Thymus (tissue), 14 donors: ENCODE results near the gene IFNA1. TPM values are rescaled to one million over a fixed set of nuclear protein-coding genes. Genes with fewer than 3 reads are reported as not detected.

Experiments
- DNase-seq, 9 donors: peaks; one replicate each; pipeline ENCODE4 v3.0.0-alpha.2; 2013; ENCODE audit warnings: low spot score in 9 of 9, low read depth in 6 of 9, missing footprints in 1 of 9
- H3K27ac ChIP-seq, 2 donors: one replicate each; pipeline ENCODE4 v1.5.1; 2013; ENCODE audit warnings: control low read depth in 1 of 2, low read depth in 1 of 2, low read length in 1 of 2, mild to moderate bottlenecking in 1 of 2, moderate library complexity in 1 of 2
- H3K27me3 ChIP-seq, 2 donors: one replicate each; pipeline ENCODE4 v1.5.1; 2013; ENCODE audit warnings: low read length in 1 of 2; ENCODE audit not compliant: control insufficient read depth in 2 of 2, insufficient read depth in 1 of 2
- H3K36me3 ChIP-seq, 2 donors: one replicate each; pipeline ENCODE4 v1.5.1; 2013; ENCODE audit warnings: low read length in 1 of 2, mild to moderate bottlenecking in 1 of 2, moderate library complexity in 1 of 2; ENCODE audit not compliant: control insufficient read depth in 2 of 2, insufficient read depth in 2 of 2
- H3K4me1 ChIP-seq, 2 donors: one replicate each; pipeline ENCODE4 v1.5.1; 2013; ENCODE audit warnings: low read length in 2 of 2; ENCODE audit not compliant: control insufficient read depth in 2 of 2, insufficient read depth in 2 of 2
- H3K4me3 ChIP-seq, 2 donors: one replicate each; pipeline ENCODE4 v1.5.1; 2013; ENCODE audit warnings: low read length in 2 of 2, control low read depth in 1 of 2, mild to moderate bottlenecking in 1 of 2
- H3K9me3 ChIP-seq, 2 donors: one replicate each; pipeline ENCODE4 v1.5.1; 2013; ENCODE audit warnings: low read length in 1 of 2, mild to moderate bottlenecking in 1 of 2; ENCODE audit not compliant: control insufficient read depth in 2 of 2, insufficient read depth in 1 of 2
- WGBS: extraction: QIAGEN DNeasy Blood & Tissue Kit; methylation state at CpG from one replicate; pipeline ENCODE4 v1.1.7; 2013; 5-methylcytosine and 5-hydroxymethylcytosine counted together
- long read RNA-seq, 10 donors: transcript quantifications; one replicate each; lab custom pipeline, GENCODE V29; 2026
- polyA plus RNA-seq: library from polyadenylated mRNA; stranded (reverse); fragments of 200-250 nt; gene quantifications from one replicate; pipeline ENCODE4 v1.2.3, GENCODE V29; 2013
- total RNA-seq: library from RNA; stranded (reverse); fragments of 120-200 nt; gene quantifications from one replicate; pipeline ENCODE4 v1.2.4, GENCODE V29; 2013
- donor health status: healthy.

The IFNA1 gene
- not detected for total RNA-seq
- 0.05 TPM for polyA plus RNA-seq
- long read RNA-seq, donor 1, result 0 reads
- long read RNA-seq, donor 2, result 0 reads
- long read RNA-seq, donor 3, result 0 reads
- long read RNA-seq, donor 4, result 0 reads
- long read RNA-seq, donor 5, result 0 reads
- long read RNA-seq, donor 6, result 0 reads
- long read RNA-seq, donor 7, result 0 reads
- long read RNA-seq, donor 8, result 0 reads
- long read RNA-seq, donor 9, result 0 reads
- long read RNA-seq, donor 10, result 0 reads

DNA sequence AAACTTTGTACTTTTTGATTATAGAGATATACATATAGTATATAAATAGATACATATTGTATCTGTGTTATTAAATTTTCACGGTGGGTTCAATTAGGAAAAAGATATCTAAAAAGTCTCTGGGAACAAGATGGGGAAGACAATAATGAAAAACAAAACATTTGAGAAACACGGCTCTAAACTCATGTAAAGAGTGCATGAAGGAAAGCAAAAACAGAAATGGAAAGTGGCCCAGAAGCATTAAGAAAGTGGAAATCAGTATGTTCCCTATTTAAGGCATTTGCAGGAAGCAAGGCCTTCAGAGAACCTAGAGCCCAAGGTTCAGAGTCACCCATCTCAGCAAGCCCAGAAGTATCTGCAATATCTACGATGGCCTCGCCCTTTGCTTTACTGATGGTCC is at the start of gene IFNA1:
IFNA1 (plus strand) TSS at position 301 of the 400 bp plus-strand sequence; CDS start at position 370, 69 bp downstream.
- no peak within 1 kb of the TSS for H3K4me3 ChIP-seq
- H3K4me1 ChIP-seq, result peaks cover 0 to 3% of the 10 kb centered on the region in 2 donors
- no peak within 1 kb of the TSS for H3K27ac ChIP-seq
- 97% methylated on average over 4 of the region's 4 CpGs for WGBS
- no peaks in the 10 kb centered on the region for H3K36me3 ChIP-seq
- DNase-seq, result no peak
- H3K27me3 ChIP-seq, result no peaks in the 10 kb centered on the region
- no peaks in the 10 kb centered on the region for H3K9me3 ChIP-seq

DNA sequence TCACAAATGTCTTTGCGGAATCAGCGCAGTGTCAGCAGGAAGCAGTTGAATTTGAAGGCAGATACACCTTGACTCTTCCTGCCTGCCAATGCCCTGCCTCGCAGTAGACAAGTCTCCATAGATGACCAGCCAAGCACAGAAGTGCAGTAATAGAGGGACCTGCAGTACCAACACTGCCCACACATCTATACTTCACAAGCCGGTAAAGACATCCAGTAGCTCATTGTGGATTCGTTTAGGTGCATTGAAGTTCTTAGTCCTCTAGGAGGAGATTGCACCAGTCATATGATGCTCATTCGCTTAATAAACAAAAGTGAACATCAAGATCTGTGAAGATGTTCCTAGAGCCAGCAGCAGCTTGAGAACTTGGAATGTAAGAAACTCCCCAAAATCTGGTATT is 48.0 kb upstream of the IFNA1 start:
- H3K27ac ChIP-seq, result no peak overlapping the region
- WGBS, result 96% methylated on average over 6 of the region's 6 CpGs
- H3K36me3 ChIP-seq, result no peaks in the 10 kb centered on the region
- H3K4me3 ChIP-seq, result no peak overlapping the region
- DNase-seq, result no peak
- peaks cover 0 to 9% of the 10 kb centered on the region in 2 donors for H3K27me3 ChIP-seq
- H3K9me3 ChIP-seq, result no peaks in the 10 kb centered on the region
- peaks cover 0 to 7% of the 10 kb centered on the region in 2 donors for H3K4me1 ChIP-seq

DNA sequence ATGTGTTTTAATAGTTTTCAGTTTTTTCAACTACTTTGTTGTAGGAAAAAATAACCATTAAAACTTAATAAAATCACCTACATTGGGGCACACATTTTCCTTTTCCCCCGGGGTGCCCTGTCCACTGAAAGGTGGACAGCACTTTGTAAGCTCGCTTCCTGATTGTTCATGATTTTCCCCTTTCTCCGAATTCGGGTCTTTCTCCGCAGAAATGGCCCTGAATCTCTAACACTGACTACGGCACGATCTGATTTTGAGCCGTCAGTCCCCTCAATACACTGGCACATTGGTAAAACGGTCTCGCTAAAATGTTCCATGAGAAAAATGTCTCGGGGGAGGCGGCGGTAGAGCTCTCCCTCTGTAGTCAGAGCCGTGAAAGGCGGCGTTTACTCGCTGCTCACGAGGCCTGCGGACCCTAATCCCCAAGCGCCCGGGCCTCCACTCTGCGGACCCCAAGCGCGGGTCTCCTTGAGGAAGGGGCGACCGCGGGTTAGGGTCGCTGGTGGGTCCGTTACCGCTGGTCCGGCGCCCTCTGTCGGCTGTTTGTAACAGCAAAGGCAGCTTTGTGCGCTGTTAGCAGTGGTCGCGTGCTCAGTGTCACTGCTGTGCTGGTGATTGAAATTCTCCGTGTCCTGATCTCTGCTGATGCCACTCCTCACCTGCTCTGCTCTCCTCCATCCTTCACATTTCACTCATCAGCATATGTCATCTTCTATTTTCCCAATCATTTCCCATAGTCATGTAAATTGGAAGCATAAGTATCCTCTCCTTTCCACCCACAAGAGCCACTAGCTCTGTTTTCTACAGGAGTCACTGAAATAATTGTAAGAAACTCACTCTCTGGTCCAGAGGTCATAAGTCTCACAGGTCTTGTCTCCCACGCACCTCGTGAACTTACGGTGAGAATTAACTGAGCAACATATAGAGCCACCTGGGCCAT is 44.2 kb upstream of the IFNA1 start:
- H3K9me3 ChIP-seq, result no peaks in the 10 kb centered on the region
- peaks cover 0 to 7% of the 10 kb centered on the region in 2 donors for H3K4me1 ChIP-seq
- no peak overlapping the region for H3K27ac ChIP-seq
- H3K27me3 ChIP-seq, result peaks cover 0 to 15% of the 10 kb centered on the region in 2 donors
- 9% methylated on average over 40 of the region's 40 CpGs for WGBS
- DNase-seq, result peak in 8 of 9 donors; percentile 15 to 74 (median 40)
- peak overlapping the region; percentile 42 for H3K4me3 ChIP-seq
- no peaks in the 10 kb centered on the region for H3K36me3 ChIP-seq

DNA sequence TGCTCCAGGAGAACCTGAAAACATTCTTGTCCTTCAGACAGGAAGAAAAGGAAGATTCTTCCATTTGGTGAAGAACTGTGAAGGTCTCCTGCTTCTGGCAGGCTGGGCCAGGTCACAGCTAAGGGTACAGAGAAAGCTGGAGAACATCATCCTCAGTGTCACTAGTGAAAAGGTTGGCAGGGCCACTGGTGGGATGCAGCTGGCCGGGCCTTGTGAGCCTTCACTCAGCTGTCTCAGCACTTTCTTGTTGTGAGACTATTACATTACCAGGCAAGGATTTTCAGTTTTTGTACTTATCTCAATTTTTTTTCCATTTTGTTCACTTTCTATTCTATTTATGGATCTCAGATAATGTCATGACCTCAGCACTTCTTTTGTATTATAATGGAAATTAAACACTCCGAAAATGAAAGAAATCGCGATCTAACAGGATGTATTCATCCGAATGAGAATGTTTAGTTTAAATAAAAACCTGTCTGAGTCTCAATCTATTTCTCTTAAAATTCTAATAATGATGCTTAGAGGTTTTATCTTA is 41.2 kb upstream of the IFNA1 start:
- Histone ChIP-seq H3K27ac (no peak overlapping the region), H3K4me3 (no peak overlapping the region), H3K36me3 (no peaks in the 10 kb centered on the region), H3K9me3 (no peaks in the 10 kb centered on the region), H3K27me3 (peaks cover 19 to 39% of the 10 kb centered on the region in 2 donors), H3K4me1 (peaks cover 3 to 14% of the 10 kb centered on the region in 2 donors)
- no peak for DNase-seq
- 94% methylated on average over 5 of the region's 5 CpGs for WGBS

DNA sequence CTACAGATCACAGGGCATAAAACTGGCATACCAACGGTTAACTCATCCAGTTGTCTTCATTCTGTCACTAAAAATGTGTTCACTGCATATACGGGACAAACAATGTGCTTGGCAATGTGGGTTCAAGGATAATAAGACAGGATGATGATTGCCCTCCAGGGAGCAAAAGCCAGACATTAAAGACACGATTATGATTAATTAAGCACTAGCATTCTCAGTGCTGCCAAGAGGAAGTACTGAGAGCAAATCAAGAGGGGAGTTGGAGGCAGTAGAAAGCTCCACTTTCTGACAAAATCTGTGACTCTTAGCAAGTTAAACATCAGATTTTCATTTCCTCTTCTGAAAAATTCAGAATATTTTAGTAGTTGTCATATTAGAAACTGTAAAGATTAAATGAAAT is 40.3 kb upstream of the IFNA1 start:
- Histone ChIP-seq H3K4me3 (no peak overlapping the region), H3K36me3 (no peaks in the 10 kb centered on the region), H3K9me3 (no peaks in the 10 kb centered on the region), H3K27me3 (peaks cover 19 to 42% of the 10 kb centered on the region in 2 donors), H3K4me1 (peaks cover 3 to 14% of the 10 kb centered on the region in 2 donors), H3K27ac (no peak overlapping the region)
- 35% methylated on average over 3 of the region's 3 CpGs for WGBS
- no peak for DNase-seq

DNA sequence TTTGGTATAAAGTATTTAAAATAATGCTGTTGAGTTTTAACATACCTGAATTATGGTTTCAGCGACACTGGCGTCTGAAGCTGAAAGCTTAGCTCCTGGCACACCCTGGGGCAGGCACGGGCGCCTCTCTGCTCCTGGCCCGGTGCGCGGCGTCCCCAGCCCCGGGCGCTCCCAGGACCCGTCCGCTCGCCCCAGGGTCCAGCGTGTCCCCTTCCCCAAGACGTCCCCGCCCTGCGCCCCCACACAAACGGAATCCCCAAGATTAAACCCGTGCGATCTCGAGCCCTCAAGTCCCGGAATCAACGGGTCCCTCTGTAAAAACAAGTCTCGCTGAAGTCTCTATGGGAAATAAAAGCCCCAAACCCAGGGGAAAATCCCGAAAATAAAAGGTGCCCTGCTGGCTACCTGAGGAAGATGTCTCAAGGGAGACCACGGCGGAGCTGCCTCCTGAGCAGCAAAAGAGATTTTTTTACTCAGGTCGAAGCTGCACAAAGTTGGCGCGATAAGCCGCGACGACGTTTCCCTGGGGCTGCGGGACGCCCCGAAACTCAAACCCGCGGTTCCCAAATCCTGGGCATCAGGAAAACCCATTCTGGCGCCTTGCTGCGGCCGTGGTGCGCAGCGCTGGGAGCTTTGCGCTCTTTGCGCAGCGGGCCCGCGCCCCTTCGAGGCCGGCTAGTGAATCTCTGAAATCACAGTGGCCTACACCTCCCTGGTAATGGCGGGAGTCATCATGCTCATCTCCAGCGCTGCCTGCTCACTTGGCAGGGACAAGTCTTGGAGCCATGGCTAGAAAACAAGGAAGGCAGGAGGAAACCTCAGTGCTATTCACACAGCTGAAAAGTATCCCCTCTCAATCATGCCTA is 37.6 kb upstream of the IFNA1 start:
- no peaks in the 10 kb centered on the region for H3K36me3 ChIP-seq
- WGBS, result 4% methylated on average over 53 of the region's 53 CpGs
- no peak for DNase-seq
- no peak overlapping the region for H3K27ac ChIP-seq
- H3K4me3 ChIP-seq, result peak overlapping the region in 1 of 2 donors; percentile 21
- no peaks in the 10 kb centered on the region for H3K9me3 ChIP-seq
- peaks cover 3 to 7% of the 10 kb centered on the region in 2 donors for H3K4me1 ChIP-seq
- peaks cover 19 to 32% of the 10 kb centered on the region in 2 donors for H3K27me3 ChIP-seq

DNA sequence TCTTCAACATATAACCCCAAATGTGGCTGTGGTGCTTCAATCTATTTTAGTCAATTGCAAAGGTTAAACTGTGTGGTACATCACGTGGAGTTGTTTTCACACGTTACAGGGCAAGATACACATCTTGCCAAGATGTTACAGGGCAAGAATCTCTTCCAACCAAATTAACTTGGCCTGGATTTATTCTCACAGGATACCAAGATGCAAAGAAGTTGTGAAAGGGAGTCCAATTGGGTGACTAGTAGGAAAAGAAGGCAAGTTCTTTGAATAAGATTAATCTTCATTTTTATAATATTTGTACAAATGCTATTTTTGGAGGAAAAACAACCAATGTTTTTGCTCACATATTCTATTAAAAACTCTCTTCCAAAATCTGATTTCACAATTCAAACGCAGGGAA is 36.1 kb upstream of the IFNA1 start:
- Histone ChIP-seq H3K9me3 (no peaks in the 10 kb centered on the region), H3K4me1 (peaks cover 3 to 7% of the 10 kb centered on the region in 2 donors), H3K27ac (no peak overlapping the region), H3K36me3 (no peaks in the 10 kb centered on the region), H3K4me3 (no peak overlapping the region), H3K27me3 (peaks cover 19 to 30% of the 10 kb centered on the region in 2 donors)
- DNase-seq, result no peak
- WGBS, result 90% methylated on average over 3 of the region's 3 CpGs

DNA sequence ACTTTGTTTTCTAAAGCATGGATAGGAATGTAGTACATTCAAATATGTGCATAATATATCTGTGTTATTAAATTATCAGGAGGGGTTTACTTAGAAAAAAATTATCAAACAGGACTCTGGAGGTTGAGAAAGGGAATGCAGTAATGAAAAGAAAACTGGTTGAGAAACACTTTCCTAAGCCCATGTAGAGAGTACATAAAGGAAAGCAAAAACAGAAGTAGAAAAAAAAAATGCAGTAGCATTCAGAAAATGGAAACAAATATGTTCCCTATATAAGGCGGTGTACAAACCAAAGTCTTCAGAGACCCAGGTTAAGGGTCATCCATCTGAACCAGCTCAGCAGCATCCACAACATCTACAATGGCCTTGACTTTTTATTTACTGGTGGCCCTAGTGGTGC is 31.4 kb upstream of the IFNA1 start, which contains the start of gene IFNA8:
IFNA8 (plus strand) TSS at position 301 of the 400 bp plus-strand sequence; CDS start at position 361, 60 bp downstream.
- Histone ChIP-seq H3K27ac (no peak within 1 kb of the TSS), H3K36me3 (no peaks in the 10 kb centered on the region), H3K4me1 (no peaks in the 10 kb centered on the region), H3K27me3 (peaks cover 0 to 4% of the 10 kb centered on the region in 2 donors), H3K9me3 (no peaks in the 10 kb centered on the region), H3K4me3 (no peak within 1 kb of the TSS)
- DNase-seq, result no peak
- WGBS, result 94% methylated on average over 1 of the region's 1 CpG
